NCI-H1436 treated with DMSO at 0.1 percent for 48 hours (cell line): ENCODE measurements around the gene HMX2.

Source experiments
- DNase-seq: peaks from one replicate; lab custom pipeline; 2025; lab: John Stamatoyannopoulos, UW

The HMX2 gene

DNA sequence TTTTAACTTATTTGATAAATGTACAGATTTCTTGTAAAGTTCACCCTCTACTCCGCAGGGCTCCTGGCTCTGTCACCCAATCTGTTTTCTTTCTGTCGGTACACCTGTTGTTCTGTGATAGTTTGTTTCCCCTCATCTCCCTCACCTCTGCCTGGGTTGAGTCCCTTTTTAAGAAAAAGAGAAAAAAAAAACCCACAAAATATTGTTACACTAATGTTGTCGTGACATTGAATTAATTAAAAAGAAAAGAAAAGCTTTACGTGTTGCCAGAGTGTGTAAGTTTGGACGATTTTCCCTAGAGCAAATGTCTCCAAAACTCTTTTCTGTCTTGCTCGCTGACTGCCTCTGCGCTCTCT lies 8.8 kb upstream of the HMX2 start:
- no peak for DNase-seq

DNA sequence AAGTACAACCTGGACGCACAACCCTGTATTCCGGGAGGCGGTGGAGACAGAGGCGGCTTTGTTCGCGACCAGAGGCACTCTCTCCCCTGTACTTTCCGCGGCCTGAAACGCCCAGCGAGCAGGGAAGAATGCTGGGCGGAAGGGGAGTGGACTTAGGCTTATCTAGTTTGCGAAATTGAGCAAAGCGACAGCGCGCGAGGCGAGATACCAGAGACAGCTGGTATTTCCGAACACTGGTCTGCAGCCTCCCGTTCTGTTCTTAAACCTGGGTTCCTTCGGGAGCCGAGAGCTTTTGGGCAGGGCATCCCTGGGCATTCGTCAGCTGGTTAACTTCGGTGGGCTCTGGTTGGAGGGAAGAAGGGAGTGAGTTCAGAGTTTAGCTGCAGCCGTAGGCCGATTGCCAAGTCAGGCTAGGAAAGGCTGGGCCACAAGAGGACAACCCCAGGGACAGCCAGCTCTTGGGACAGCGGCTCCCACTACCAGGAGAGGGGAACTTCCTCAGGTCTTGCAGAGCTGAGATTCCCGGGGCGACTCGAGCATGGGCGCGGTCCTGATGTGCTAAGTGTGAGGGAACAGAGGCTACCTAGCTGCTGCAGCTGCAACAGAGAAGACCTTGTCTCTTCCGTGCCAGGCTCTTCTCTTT lies 8.3 kb upstream of the HMX2 start:
- no peak for DNase-seq

DNA sequence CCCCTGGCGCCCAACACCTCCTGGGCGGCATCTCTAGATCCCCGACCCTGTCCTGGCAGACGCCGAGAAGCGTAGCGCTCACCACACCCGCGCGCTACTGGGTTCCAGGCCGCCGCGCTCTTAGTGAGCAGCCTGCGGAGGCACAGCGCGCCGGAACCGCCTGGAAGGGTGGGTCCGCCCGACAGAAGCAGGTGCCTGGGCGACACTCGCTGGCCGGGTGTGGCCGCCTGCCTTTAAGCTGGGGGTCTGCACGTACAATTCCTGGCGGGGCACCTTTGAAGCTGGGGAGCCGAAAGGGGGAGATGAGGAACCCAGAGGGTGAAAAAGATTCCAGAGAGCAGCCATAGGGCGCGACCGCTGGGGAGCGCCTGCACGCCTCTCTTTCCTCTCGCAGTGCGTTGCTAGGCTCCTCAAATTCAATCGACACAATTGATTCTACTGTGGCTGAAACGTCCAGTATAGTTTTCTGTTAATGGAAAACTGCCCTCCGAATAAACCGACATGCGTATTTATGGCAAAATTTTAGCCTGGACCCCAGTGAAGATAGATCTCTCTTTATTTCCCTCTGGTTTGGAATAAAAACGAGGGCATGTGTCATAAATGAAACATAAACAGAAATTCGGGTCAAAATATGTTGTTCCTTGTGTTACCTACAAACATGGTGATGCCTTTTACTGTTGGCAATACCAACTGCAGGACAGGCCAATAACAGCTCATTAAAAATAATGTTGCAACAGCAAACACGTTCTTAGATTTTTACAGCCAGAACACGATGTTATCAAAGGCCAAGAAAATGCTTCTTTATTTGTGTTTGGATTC lies 7.6 kb upstream of the HMX2 start:
- no peak for DNase-seq

DNA sequence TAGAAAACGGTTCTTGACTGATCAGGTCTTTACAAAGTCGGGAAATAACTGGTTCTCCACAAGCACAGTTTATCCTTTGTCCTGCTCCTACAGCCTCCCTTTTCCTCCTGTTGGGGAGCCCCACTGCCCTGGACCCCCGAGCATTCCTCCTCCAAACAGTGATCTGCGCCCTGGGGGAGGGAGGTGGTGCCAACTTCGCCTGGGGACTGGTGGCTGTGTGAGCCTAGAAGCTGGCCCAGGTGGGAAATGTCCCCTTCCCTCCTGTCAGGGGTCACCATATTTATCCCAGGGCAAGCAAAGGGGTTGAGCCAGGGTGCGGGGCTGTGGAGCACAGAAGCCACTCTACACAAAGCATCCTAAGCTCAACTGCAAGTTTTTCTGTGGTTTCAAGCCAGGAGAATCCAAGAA lies 6.9 kb upstream of the HMX2 start:
- DNase-seq = no peak

DNA sequence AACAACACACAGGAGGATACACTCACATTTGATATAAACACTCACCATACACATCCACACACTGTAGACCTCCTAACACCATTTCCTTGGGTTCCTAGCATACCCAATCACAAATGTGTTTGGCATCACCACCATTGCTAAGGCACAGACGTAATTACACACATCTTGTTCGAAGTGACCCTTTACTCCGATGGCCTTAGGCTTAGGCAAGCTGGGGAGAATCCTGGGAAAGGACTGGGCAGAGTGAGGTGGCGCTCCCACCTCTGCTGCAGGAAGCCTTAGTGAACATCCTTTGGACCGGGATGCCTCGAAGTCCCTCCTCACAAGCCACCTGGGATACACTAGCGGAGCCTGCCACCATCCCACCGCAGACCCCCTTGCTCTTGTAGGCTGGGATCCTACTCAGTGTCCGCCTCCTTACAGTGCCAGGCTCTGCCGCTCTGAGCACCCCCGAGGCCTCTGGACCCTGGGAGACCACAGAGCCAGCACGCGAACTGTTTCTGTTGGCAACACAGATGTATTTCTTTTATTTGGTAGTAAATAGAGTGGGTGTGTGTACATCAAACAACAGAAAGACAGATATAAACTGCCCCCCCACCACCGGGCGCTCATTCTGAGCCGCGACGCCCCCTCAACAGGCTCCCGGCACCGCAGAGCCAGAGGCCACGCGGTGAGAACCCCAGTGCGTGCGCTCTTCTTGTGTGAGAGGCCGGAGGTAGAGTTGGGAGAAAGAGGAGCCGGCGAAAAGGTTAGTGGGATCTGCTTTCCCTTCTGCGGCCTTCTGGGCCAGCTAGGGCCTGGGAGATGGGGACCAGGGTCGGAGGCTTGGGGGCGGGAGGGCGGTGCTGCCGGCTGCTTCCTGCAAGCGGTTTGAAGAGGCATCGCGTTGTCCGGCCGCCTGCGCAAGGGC lies 5.9 kb upstream of the HMX2 start:
- no peak for DNase-seq

DNA sequence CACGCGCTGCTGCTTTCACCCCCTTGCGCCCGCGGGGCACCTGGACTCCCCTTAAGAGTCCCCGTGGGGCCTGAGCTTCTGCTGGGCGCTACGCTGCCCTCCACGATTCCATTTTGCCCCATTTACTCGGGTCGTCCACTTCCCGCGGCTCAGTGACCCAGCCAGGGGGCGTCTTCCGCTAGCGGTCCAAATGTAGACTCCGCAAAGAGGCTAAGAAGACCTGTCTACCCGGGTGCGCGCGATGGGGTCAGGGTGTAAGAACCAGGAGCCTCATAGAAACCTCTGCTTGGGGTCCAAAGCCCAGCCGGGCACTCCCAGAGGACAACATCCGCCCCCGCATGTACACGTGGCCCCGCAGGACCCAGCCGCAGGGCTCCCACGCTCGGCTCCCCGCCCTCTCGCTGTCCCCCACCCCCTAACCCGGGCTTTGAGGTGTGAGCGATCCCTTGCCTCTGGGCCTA lies 5.2 kb upstream of the HMX2 start:
- DNase-seq = no peak

DNA sequence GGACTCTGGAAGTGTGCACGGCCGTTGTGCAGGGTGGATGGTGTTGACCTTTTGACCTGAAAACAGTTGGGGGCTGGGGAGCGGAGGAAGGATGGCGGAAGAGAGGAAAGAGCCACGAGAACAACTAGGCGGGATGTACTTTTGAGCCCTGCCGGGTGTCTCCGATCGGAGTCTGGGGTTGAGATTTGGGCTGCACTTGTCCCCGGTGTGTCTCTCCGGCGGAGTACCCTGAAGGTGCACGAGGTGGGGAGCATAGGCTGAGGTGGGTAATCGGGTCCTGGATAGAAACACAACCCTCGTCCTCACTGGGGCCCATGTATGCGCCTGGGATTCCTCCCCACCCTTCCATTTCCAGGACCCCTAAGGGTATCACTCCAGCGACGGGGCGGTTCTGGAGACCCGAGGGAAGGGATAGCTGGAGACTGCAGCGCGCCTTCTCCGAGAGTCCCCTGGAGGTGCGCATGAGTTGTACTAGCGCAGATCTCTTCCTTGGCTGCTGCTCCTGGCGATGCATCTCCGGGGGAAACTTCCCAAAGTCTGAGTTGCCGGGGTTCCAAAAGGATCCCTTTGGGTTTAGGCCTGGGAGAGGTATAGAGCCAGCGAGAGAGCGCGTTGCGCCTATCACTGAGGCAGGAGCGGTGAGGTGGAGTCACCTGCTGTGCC lies 4.6 kb upstream of the HMX2 start:
- DNase-seq = no peak

DNA sequence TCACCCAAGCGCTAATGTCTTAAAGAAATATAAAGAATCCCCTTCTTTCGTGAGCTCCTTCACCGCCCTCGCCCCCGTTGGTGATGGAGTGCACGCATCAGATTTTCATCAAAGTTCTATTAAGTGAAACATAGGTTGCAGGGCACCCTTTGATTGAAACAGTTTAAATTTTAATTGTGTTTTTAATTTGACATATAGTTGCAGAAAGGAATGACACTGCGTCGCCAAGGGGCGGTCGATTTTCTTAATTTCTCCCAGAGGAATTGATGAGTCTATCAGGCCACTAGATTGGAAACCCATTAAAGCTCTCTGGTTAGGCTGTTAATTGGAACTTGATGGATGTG lies 4.1 kb upstream of the HMX2 start:
- DNase-seq = no peak

DNA sequence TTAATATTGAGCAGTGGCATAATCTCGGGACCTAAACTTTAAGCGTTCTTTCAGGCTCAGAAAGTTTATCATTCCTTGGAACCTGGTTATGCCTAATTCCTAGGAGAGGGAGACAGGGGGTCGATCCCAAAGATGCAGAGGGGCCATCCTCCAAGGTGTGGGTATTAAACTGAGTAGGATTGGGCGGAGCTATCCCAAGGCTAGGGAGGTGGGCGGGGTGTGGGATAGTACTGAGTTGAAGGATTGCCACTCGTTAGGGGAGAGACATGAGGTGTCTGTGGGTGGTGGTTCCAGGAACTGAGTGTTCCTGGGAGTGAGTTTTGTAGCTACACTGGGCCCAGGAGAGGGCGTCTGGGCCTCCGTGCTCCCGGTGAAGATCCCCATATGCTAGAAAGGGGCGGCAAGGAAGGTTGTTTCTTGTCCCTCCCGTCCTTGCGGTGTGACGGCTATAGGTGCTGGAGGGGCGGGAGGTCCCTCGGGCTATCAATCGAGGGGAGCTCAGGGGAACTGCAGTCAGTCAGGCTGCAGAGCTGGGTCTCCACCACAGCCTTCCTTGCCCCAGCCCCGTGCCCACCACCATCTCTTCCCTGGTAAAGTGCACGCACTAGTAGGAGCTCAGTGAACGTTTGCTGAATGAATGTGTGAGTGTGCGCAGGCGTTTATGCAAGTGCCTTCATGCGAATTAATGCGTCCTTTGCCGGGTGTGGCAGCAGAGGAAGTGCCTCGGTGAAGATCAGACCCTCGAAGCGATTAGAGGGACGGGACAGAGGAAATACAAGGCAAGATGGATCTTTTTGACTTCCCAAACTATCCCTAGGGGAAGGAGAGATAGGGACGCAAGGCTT lies 3.0 kb upstream of the HMX2 start:
- no peak for DNase-seq

DNA sequence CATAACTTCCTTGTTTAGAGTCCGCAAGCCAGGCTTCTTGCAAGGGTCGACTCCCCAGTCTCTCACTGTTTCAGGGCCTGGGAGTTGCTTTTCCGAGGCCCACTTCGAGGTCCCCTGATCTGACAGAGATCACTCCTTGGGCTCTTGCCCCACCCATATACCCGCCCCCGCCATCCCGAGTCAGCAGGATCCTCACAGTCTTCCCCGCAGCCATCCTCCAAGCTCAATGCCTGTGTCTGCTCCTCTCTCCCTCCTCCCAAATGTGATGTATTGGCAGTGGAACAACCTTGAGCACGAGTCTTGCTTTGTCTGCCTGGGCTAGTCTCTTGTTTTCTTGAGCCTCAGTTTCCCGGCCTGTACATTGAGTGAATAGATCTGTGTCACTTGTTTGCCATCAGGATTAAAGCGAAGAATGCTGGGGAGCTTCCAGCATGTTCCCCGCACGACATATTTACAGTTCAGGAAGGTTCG lies 2.4 kb upstream of the HMX2 start:
- no peak for DNase-seq

DNA sequence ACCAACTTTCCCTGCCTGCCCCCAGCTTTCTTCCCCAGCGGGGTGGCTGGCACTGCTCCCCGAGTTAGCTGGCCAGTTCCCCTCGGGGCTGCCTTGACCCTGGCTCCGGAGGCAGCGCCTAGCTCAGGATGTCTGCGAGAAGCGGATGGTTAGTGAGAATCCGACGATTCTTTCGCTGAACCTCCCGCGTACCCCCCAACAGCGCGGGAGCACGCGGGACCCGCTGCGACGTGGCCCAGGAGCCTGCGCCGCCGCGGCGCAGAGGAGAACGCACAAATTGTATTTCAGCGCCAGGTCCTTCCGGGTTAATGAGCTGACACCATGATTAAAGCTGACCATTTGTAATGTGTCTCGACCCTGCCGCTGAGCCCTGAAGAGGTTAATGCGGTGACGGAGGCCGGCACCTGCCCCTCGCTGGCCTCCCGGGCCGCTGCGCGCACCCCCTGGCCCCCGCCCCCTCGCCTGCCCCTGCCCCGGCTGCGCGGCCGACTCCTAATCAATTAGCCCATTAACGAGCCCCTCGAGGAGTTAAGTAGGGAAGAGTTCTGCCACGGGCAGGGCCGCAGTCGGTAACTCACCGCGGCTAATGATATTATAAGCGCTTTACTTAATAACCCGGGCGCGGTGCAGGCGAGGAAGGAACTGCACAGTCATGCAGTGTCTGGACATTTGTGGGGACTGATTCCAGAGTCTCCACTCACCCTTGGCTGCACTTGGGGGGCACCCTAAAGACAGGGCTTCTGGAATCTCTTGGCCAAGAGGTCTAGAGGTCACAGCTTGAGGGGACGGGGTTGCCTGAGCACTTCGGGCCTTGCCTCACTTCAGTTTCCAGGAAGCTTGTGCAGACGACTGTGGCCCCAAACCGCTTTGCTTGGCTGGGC lies 1.7 kb upstream of the HMX2 start:
- no peak for DNase-seq

DNA sequence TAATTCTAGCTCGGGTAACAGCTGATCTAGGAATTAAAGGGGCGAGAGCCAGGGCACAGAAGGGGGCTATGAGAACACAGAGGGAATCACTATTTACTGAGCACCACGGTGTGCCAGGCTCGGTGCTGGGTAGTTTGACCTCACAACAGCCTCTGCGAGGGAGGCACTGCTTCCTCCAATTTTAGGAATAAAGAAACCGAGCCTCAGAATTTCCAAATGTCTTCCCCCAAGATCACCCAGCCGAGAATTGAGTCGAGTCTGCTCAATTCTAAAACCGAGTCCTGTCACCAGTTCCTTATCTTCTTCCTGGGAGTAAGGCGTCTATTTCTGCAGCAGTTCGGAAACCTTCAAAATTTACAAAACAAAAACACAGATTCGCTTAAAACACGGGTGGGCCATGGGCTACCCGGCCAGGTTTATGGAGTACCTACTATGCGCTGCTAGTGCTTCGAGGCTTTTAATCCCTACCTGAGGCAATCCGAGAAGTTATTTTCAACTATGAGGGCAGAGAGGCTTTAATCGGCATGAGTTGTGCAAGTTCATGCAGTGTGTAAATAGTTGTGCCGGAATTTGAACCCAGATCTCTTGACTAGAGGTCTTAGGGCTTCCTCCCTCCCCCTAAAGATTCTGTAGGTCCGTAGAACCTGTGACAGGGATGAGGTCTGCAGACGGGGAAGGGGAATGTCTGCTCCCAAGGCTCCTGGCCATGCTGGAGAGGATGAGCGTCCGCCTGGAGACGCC lies 872 bp upstream of the HMX2 start:
- no peak for DNase-seq

DNA sequence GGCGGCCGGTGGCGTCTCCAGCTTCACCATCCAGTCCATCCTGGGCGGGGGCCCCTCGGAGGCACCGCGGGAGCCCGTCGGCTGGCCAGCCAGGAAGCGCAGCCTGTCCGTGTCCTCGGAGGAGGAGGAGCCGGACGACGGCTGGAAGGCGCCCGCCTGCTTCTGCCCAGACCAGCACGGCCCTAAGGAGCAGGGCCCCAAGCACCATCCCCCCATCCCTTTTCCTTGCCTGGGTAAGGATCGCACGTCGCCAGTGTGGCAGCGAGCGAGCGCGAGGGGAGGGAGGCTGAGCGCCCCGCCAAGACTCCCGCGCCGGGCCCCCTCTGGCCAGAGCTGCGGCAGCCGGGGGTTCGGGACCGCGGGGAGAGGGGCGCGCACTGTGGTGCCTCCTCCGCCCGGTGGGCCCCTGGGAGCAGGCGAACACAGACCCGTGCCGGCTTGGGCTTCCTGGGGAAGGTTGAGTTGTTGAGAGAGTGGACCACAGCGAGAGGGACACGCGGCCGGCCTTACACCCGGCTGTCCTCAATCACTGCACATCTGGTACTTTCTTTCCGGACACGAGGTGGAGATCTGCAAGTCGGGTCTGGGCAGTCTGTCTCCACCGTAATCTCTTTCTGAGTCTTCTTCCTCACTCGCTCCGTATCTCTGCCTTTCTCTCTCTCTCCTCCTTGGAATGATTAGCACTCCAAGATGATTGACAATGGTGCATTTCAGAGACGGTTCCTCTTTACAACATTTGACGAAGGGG lies 652 bp downstream of the HMX2 start:
- no peak for DNase-seq

DNA sequence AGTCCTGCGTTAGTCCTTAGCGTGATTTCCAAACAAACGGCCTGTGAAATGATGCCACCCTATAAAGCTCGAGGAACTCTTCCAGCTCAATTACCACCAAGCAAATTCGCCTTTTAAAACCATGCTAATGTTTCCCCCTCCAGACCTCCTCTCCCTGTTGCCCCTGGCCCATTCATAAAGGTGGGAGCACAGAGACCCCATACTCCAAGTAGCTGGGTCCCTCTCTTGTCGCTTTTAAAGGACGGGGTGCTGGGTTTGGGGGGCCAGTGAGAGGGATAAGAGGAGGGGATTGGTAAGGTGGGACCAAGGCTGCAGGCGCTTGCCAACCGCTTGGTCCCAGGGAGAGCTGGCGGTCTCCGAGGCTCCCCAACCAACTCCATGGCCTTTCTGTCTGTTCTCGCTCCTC lies 1.2 kb downstream of the HMX2 start:
- no peak for DNase-seq

DNA sequence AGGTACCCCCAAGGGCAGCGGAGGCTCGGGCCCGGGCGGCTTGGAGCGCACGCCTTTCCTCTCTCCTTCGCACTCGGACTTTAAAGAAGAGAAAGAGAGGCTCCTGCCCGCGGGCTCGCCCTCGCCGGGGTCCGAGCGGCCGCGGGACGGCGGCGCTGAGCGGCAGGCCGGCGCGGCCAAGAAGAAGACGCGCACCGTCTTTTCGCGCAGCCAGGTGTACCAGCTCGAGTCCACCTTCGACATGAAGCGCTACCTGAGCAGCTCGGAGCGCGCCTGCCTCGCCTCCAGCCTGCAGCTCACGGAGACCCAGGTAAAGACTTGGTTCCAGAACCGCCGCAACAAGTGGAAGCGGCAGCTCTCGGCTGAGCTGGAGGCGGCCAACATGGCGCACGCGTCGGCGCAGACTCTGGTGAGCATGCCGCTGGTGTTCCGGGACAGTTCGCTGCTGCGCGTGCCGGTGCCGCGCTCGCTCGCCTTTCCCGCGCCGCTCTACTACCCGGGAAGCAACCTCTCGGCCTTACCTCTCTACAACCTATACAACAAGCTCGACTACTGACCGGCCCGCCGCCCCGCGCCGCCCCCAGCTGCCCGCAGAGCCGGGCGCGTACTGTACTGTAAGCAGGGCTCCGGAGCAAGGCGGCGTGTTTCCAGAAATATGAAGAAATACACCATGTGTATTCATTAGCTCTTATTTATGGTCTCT lies 1.8 kb downstream of the HMX2 start:
- no peak for DNase-seq

DNA sequence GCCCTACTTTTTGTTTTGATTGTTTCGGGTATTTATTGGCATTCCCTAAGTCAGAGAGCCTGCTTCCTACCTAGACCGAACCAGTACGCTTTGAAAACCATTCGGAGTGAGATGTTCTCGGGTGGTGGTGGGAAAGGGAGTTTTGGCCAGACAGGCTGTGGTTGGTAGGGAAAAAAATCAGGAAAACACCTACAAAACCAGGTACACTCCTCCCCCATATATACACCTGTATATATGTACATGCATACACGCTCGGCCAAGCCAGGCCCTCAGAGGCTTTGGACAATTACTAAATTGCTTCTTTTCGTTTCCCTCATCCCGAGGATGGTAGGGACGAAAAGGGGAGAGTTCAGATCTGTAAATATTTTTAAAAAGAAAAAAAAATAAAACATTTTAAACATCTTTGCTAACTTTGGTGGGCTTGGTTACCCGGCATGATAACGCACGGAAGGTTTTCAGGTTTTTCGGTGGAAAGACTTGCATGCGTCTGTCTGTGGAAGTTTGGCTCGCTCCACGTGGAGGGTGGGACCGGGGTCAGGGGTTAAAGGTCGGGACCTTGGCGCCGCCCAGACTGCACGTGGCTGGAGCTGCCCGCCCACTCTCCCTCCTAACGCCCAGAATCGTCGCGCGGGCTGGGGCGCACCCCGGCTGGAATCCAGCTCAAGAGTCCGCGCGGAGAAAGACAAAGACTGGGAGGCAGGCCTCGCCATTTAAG lies 2.5 kb downstream of the HMX2 start:
- DNase-seq = no peak

DNA sequence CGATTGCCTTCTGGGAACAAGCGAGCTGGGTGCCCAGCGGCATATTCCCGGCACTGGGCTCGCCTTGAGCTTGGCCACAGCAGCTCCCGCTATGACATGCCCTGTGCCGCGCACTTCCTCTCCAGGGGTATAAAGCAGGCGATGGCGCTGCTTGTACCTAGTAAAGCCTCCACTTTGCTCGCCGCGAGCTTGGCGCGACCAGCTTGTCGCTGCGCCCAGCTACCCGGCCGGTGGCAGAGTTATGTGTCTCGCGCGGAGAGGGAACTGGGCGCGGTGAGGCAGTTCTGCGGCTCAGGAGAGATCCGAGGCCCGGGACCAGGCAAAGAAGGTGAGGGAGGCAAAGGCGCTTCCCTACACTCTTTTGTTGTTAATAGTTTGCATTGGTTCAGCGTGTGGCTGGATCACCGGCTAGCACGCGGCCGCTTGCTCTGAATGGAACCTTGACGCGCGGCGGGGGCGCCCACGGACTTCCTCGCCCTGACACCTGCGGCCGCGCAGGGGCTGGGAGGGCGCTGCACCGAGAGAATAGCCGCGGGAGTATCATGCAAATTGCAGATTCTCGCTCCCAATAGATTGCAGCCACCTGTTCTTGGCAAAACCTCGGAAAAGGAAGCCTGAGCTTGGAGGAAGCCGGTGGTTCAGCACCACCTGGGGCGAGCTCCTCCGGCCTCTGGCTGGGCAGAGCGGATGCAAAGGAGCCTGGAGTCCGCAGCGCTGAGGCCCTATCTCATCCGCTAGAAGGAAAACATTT lies 3.2 kb downstream of the HMX2 start:
- no peak for DNase-seq
